Cardiac fibroblast (primary cell): ENCODE data around the gene LRRN4CL.

Source experiments
- DNase-seq, 2 donors: peaks; one replicate each; pipeline versions ENCODE4 v3.0.0 to v3.0.0-alpha.2; 2010; ENCODE audit warnings: low read depth in 2 of 2
- H3K4me3 ChIP-seq, 2 donors: replicated peaks in 1 of 2; 1 replicate in 1 of 2; 2 replicates in 1 of 2; pipeline ENCODE4 v1.5.1; 2011; ENCODE audit warnings: low read depth in 2 of 2, low read length in 2 of 2, mild to moderate bottlenecking in 2 of 2, moderate library complexity in 1 of 2
- TF ChIP-seq, protein P1 (sequence below): IDR thresholded peaks from one replicate; pipeline ENCODE4 v1.5.1; 2011; ENCODE audit warnings: low read depth, mild to moderate bottlenecking, low read length, inconsistent platforms

Gene LRRN4CL

DNA sequence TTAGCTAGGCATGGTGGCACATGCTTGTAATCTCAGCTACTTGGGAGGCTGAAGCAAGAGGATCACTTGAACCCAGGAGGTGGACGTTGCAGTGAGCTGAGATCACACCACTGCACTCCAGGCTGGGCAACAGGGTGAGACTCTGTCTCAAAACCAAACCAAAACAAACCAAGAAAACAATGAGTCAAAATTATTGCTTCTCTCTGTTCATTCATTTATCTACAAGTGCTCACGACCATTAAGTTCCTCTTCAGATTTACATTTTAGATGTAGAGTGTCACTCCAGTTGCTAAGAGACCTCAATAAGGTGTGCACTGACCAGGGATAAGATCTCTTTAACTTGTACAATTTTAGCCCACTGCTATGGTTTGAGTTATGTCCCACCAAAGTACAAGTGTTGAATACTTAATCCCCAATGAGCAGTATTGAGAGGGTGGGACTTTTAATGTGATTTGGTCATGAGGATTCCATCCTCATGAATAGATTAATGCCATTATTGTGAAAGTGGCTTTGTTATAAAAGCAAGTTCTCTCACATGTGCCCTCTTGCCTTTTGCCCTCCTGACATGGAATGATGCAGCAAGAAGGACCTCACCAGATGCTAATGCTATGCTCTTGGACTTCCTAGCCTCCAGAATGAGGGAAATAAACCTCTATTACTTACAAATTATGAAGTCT, 30.1 kb upstream of the LRRN4CL start:
- TF ChIP-seq, protein P1, sequence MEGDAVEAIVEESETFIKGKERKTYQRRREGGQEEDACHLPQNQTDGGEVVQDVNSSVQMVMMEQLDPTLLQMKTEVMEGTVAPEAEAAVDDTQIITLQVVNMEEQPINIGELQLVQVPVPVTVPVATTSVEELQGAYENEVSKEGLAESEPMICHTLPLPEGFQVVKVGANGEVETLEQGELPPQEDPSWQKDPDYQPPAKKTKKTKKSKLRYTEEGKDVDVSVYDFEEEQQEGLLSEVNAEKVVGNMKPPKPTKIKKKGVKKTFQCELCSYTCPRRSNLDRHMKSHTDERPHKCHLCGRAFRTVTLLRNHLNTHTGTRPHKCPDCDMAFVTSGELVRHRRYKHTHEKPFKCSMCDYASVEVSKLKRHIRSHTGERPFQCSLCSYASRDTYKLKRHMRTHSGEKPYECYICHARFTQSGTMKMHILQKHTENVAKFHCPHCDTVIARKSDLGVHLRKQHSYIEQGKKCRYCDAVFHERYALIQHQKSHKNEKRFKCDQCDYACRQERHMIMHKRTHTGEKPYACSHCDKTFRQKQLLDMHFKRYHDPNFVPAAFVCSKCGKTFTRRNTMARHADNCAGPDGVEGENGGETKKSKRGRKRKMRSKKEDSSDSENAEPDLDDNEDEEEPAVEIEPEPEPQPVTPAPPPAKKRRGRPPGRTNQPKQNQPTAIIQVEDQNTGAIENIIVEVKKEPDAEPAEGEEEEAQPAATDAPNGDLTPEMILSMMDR: no peak
- no peak for DNase-seq
- no peak overlapping the region for H3K4me3 ChIP-seq

DNA sequence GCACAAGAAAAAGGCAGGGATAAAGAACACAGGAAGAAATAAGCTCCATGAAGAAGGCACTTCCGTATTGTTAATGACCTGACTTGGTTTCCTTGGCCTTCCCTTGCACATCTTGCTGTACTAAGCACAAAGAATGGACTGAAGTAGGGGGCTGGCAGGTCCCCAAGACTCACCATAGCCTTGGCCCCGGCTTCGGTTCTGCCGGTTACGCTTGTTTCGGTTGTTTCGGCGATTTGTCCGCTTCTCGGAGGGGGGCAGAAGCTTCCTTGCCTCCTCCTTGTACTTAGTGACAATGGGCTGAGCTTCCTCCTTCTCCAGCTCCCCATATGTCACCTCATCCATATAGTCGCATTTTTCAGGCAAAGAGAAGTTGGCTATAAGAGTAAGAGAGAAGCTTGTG, 27.5 kb upstream of the LRRN4CL start:
- no peak overlapping the region for H3K4me3 ChIP-seq
- no peak for DNase-seq
- TF ChIP-seq, protein P1: no peak

DNA sequence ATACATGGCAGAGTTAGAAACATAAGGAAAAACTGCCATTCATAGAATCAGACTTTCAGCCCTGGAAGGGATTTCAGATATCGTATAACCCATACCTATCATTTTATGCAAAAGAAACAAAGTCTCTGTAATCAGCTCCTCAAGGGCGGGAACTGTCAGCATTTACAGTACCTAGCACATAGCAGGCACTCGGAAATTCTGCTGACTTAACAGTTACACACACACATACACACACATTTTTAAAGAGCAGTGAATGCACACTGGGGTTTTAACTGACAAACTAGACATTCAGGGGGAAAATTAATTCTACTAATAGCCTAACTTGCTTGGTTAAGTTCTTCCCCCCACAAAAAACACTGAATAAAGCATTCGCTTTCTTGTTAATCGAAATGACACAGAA, 26.9 kb upstream of the LRRN4CL start:
- no peak for DNase-seq
- TF ChIP-seq, protein P1: no peak
- no peak overlapping the region for H3K4me3 ChIP-seq

DNA sequence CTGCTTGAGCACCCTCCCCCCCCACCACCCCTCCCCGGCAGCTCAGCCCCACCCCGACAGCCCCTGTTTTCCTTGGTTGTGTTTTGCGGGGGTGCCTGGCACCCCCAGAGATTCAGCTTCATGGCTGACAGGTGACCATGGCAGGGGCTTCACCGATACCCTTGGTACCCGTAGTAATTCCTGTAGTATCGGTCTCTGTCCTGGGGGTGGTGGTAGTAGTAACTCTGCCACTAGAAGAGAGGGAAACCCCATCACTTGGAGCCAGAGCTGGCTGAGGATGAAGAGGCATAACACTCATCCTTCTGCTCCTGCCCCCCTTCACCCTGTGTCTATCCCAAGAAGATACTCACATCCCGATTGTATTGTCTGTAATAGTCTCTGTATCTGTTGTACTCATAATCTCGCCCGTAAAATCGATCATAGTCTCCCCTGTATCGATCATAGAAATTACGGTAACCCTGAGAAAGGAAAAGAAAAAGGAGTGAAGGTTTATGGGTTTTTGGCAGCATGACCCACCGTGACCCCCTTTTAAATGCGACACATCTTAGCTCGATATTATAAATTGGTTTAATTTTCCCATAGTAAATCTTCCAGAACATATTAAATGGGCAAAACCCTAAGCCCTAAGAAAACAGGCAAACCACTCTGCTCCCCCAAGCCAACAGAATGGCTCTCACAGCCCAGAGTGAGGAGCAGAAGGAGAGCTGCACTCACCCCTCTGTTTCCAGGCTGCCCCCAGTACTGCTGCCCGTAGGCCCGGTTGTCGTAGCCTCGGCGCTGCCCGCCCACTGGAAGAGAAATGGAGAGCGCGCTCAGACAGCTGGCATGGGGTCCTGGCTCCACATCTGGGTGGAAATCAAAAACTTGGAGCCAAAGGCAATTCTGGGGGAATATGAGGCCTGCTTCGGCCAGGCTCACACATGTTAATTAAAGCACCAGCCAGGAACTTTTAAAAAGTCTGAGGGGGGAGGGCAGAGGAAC, 26.1 kb upstream of the LRRN4CL start:
- no peak for DNase-seq
- H3K4me3 ChIP-seq: no peak overlapping the region
- TF ChIP-seq, protein P1: no peak

DNA sequence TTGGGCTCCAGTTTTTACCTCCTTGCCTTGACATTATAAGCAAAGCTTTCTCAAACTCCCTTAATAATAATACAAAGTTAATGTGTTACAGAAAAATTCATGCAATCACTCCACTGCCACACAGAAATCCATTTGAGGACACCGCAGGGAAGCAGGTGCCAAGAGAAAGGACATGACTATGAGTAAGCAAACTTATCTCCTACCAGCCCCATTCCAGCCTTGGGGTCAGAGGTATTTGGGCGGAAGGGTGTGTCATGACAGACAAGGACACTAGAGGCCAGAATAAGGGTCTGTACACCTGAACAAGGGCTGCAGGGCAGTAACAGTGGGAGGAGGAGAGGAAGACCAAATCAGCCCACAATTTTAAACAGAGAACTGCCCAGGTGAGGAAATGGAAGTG, 24.0 kb upstream of the LRRN4CL start:
- no peak for DNase-seq
- TF ChIP-seq, protein P1: no peak
- H3K4me3 ChIP-seq: no peak overlapping the region

DNA sequence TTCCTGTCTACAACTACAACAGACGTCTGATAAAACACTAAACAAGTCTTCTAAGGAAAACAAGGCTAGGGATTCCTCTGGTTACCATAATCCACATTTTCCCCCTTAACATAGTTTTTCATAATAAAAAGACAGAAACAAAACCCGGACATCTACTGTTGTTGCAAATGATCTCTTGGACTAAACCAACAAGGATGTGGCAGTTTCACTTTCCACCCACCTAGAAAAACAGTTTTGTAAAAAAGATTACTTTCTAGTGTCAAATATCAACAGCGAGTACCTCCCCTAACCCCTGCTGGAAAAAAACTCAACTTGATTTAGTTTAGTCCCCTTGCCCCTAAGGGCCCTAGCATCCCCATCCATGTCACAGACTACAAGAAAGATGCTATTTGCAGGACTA, 23.5 kb upstream of the LRRN4CL start:
- no peak overlapping the region for H3K4me3 ChIP-seq
- TF ChIP-seq, protein P1: no peak
- DNase-seq: no peak
